Immature natural killer cell (primary cell): ENCODE data around the gene ANKS3. TPM values are rescaled to one million over a fixed set of nuclear protein-coding genes. Genes with fewer than 3 reads are reported as not detected.
A peak's percentile ranks its signal among the peaks of the same experiment; 100 is the strongest.

Experiments
- DNase-seq, 3 donors: peaks; one replicate each; pipeline ENCODE4 v3.0.0; 2022; ENCODE audit warnings: mixed read lengths in 1 of 3
- H3K27ac Mint-ChIP-seq, 6 donors: one replicate each; pipeline ENCODE4 v1.8.0; 2020; ENCODE audit warnings: mixed read lengths in 6 of 6, mild to moderate bottlenecking in 5 of 6, inconsistent platforms in 4 of 6, moderate library complexity in 3 of 6
- H3K27me3 Mint-ChIP-seq, 3 donors: one replicate each; pipeline ENCODE4 v1.8.0; 2020 to 2021; ENCODE audit warnings: low read depth in 3 of 3, mild to moderate bottlenecking in 3 of 3, mixed read lengths in 3 of 3, moderate library complexity in 3 of 3, inconsistent platforms in 1 of 3
- H3K36me3 Mint-ChIP-seq, 3 donors: one replicate each; pipeline ENCODE4 v1.8.0; 2020; ENCODE audit warnings: mixed read lengths in 3 of 3, inconsistent platforms in 2 of 3, mild to moderate bottlenecking in 2 of 3
- H3K4me1 Mint-ChIP-seq, 2 donors: one replicate each; pipeline ENCODE4 v1.8.0; 2020; ENCODE audit warnings: inconsistent platforms in 2 of 2, mild to moderate bottlenecking in 2 of 2, mixed read lengths in 2 of 2, moderate library complexity in 1 of 2
- H3K4me3 Mint-ChIP-seq, 5 donors: one replicate each; pipeline ENCODE4 v1.8.0; 2020; ENCODE audit warnings: mild to moderate bottlenecking in 5 of 5, mixed read lengths in 5 of 5, inconsistent platforms in 3 of 5, moderate library complexity in 3 of 5
- H3K9me3 Mint-ChIP-seq, 6 donors: one replicate each; pipeline ENCODE4 v1.8.0; 2020; ENCODE audit warnings: mild to moderate bottlenecking in 6 of 6, mixed read lengths in 6 of 6, inconsistent platforms in 4 of 6, moderate library complexity in 3 of 6
- polyA plus RNA-seq, 3 donors: library from polyadenylated mRNA; unstranded; fragments of 300-500 nt; fragmentation: Illumina TruSeq; gene quantifications; one replicate each; pipeline ENCODE4 v1.2.3, GENCODE V29; 2021

Gene ANKS3
- polyA plus RNA-seq, 3 donors from 2014 or later, result 1.4 to 6.4 (median 2.6) TPM

GRCh38 chr16:4666537-4667202 is 67.4 kb downstream of the ANKS3 start:
- peaks cover 23 to 25% of the 10 kb centered on the region in 2 donors for H3K4me1 Mint-ChIP-seq
- H3K4me3 Mint-ChIP-seq, result no peak overlapping the region
- H3K27me3 Mint-ChIP-seq, result peaks cover 0 to 6% (median 6%) of the 10 kb centered on the region in 3 donors
- DNase-seq, result no peak
- peak overlapping the region in 1 of 6 donors; percentile 69 for H3K27ac Mint-ChIP-seq
- no peaks in the 10 kb centered on the region for H3K9me3 Mint-ChIP-seq
- H3K36me3 Mint-ChIP-seq, result peaks cover 0 to 11% (median 4%) of the 10 kb centered on the region in 3 donors

DNA sequence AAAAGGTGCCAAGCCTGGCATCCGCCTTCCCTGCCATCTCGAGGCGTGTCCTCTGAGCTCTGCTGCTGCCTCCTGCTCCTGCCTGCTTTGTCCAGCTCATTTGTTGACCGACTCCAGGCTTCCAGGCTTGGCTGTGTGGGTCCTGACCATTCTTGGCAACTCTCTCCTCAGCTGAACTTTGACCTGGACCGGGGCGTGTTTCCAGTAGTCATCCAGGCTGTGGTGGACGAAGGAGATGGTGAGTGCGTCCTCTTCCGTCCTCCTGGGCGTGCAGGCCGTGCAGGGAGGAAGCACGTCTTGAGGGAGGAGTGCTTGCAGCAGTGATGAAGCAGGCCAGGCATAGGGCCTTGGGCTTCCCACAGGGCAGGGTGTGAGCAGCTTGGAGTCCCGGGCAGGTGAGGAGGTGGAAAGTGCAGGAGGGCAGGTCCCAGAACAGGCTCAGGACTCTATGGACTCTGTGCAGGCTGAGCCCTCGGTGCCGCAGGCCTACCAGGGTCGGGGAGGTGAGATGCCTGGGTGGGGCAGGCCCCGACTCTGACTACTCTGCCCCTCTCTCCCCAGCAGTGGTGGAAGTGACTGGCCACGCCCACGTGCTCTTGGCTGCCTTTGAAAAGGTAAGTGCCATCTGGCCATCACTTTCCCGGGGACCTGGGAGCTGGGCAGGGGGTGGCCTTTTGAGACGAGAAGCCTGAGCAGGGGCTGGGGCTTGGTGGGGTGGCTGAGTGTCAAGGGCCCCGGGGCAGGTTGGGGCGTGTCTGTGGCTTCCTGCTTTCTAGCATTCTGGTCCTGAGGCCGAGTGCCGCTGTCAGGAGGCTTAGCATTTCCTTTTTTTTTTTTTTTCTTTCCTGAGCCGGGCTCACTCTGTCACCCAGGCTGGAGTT is 69.3 kb downstream of the ANKS3 start:
- Mint-ChIP-seq H3K27ac (peak overlapping the region; percentile 79 to 94 (median 89)), H3K9me3 (no peaks in the 10 kb centered on the region), H3K36me3 (peaks cover 0 to 11% (median 4%) of the 10 kb centered on the region in 3 donors), H3K4me1 (peaks cover 23 to 42% of the 10 kb centered on the region in 2 donors), H3K4me3 (peak overlapping the region; percentile 65 to 79 (median 75)), H3K27me3 (peaks cover 0 to 8% (median 6%) of the 10 kb centered on the region in 3 donors)
- DNase-seq, result peak; percentile 35 to 46 (median 35)

- Mint-ChIP-seq H3K9me3 (no peaks in the 10 kb centered on the region), H3K27me3 (peaks cover 0 to 8% (median 6%) of the 10 kb centered on the region in 3 donors), H3K27ac (peak overlapping the region; percentile 79 to 94 (median 89)), H3K4me1 (peaks cover 23 to 46% of the 10 kb centered on the region in 2 donors), H3K36me3 (peaks cover 0 to 6% (median 0%) of the 10 kb centered on the region in 3 donors), H3K4me3 (peak overlapping the region; percentile 65 to 79 (median 75))
- no peak for DNase-seq
Observed at GRCh38 chr16:4663777-4664465, 70.2 kb downstream of the ANKS3 start.

- H3K27ac Mint-ChIP-seq, result peak overlapping the region; percentile 60 to 94 (median 88)
- no peak for DNase-seq
- H3K4me1 Mint-ChIP-seq, result peaks cover 23 to 47% of the 10 kb centered on the region in 2 donors
- H3K36me3 Mint-ChIP-seq, result peaks cover 0 to 6% (median 0%) of the 10 kb centered on the region in 3 donors
- peaks cover 0 to 8% (median 6%) of the 10 kb centered on the region in 3 donors for H3K27me3 Mint-ChIP-seq
- H3K4me3 Mint-ChIP-seq, result peak overlapping the region in 4 of 5 donors; percentile 10 to 76 (median 70)
- H3K9me3 Mint-ChIP-seq, result no peaks in the 10 kb centered on the region
Observed at GRCh38 chr16:4663465-4663776, 70.7 kb downstream of the ANKS3 start.

- H3K27me3 Mint-ChIP-seq, result peaks cover 0 to 8% (median 6%) of the 10 kb centered on the region in 3 donors
- peaks cover 23 to 47% of the 10 kb centered on the region in 2 donors for H3K4me1 Mint-ChIP-seq
- H3K36me3 Mint-ChIP-seq, result no peaks in the 10 kb centered on the region
- H3K9me3 Mint-ChIP-seq, result no peaks in the 10 kb centered on the region
- no peak for DNase-seq
- peak overlapping the region in 3 of 6 donors; percentile 28 to 91 (median 65) for H3K27ac Mint-ChIP-seq
- no peak overlapping the region for H3K4me3 Mint-ChIP-seq
Observed at GRCh38 chr16:4661661-4662060, 72.4 kb downstream of the ANKS3 start.

GRCh38 chr16:4660454-4661007 is 73.5 kb downstream of the ANKS3 start:
- Mint-ChIP-seq H3K4me3 (peak overlapping the region in 1 of 5 donors; percentile 42), H3K27ac (peak overlapping the region in 5 of 6 donors; percentile 51 to 91 (median 72)), H3K4me1 (peaks cover 23 to 46% of the 10 kb centered on the region in 2 donors), H3K27me3 (peaks cover 0 to 8% (median 6%) of the 10 kb centered on the region in 3 donors), H3K9me3 (no peaks in the 10 kb centered on the region), H3K36me3 (no peaks in the 10 kb centered on the region)
- DNase-seq, result peak in 2 of 3 donors; percentile 25 to 64

- peaks cover 14 to 39% of the 10 kb centered on the region in 2 donors for H3K4me1 Mint-ChIP-seq
- peaks cover 0 to 7% (median 2%) of the 10 kb centered on the region in 3 donors for H3K27me3 Mint-ChIP-seq
- H3K4me3 Mint-ChIP-seq, result peak overlapping the region in 1 of 5 donors; percentile 57
- no peak for DNase-seq
- no peaks in the 10 kb centered on the region for H3K36me3 Mint-ChIP-seq
- peak overlapping the region in 4 of 6 donors; percentile 19 to 91 (median 52) for H3K27ac Mint-ChIP-seq
- no peaks in the 10 kb centered on the region for H3K9me3 Mint-ChIP-seq
Observed at GRCh38 chr16:4659363-4660353, 74.4 kb downstream of the ANKS3 start.

GRCh38 chr16:4656695-4657686 is 77.1 kb downstream of the ANKS3 start:
- no peak overlapping the region for H3K4me3 Mint-ChIP-seq
- no peak for DNase-seq
- H3K36me3 Mint-ChIP-seq, result peaks cover 0 to 5% (median 0%) of the 10 kb centered on the region in 3 donors
- peaks cover 0 to 23% of the 10 kb centered on the region in 2 donors for H3K4me1 Mint-ChIP-seq
- H3K9me3 Mint-ChIP-seq, result no peaks in the 10 kb centered on the region
- no peak overlapping the region for H3K27ac Mint-ChIP-seq
- H3K27me3 Mint-ChIP-seq, result peaks cover 0 to 1% (median 0%) of the 10 kb centered on the region in 3 donors

GRCh38 chr16:4656221-4656620 is 77.8 kb downstream of the ANKS3 start:
- Mint-ChIP-seq H3K4me1 (peaks cover 0 to 22% of the 10 kb centered on the region in 2 donors), H3K27ac (no peak overlapping the region), H3K9me3 (no peaks in the 10 kb centered on the region), H3K27me3 (no peaks in the 10 kb centered on the region), H3K4me3 (no peak overlapping the region), H3K36me3 (peaks cover 0 to 5% (median 0%) of the 10 kb centered on the region in 3 donors)
- DNase-seq, result no peak

- no peak for DNase-seq
- H3K36me3 Mint-ChIP-seq, result peaks cover 0 to 5% (median 0%) of the 10 kb centered on the region in 3 donors
- peaks cover 0 to 17% of the 10 kb centered on the region in 2 donors for H3K4me1 Mint-ChIP-seq
- H3K27ac Mint-ChIP-seq, result no peak overlapping the region
- no peaks in the 10 kb centered on the region for H3K9me3 Mint-ChIP-seq
- no peak overlapping the region for H3K4me3 Mint-ChIP-seq
- H3K27me3 Mint-ChIP-seq, result no peaks in the 10 kb centered on the region
Observed at GRCh38 chr16:4655801-4656200, 78.3 kb downstream of the ANKS3 start.

DNA sequence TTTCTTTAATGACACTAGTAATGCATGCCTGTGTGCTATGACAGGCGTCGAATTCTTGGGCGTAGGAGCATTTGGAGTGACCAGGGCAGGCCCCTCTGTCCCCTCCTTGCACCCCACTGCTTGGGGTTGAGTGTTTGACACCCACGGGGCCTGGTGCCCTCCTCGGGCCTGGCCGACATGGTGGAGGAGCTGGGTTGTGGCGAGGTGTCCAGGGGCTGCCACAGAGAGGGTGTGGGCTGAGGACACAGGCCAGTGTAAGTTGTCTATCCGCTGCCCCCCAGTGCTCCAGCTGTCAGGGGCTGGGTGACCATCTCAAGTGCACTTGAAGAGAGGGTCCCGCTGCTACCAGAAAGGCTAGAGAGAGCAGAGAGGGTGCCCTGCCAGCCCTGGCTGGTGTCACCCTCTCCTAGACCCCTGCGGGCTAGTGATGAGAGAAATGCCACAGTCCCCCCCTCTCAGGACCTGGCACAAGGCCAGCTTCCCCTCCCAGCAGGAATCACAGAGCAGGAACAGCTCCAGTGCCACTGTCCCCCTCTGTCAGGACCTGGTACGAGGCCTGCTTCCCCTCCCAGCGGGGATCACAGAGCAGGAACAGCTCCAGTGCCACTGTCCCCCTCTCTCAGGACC is 79.0 kb downstream of the ANKS3 start:
- H3K9me3 Mint-ChIP-seq, result no peaks in the 10 kb centered on the region
- no peak for DNase-seq
- H3K27ac Mint-ChIP-seq, result no peak overlapping the region
- H3K36me3 Mint-ChIP-seq, result peaks cover 0 to 7% (median 4%) of the 10 kb centered on the region in 3 donors
- peaks cover 5 to 15% of the 10 kb centered on the region in 2 donors for H3K4me1 Mint-ChIP-seq
- no peaks in the 10 kb centered on the region for H3K27me3 Mint-ChIP-seq
- H3K4me3 Mint-ChIP-seq, result no peak overlapping the region
